ENCODE results near the gene COLQ.
"Not testable (repeated sequence)": the region's sequence is repeated elsewhere in the genome, so short reads cannot be mapped to it uniquely, and the experiment has no call there.

Gene COLQ

GRCh38 chr3:15493436-15493835, 28.1 kb downstream of the COLQ start:
- no peak for DNase-seq (ENCODE audit: low read depth in 4 of 4, low spot score in 1 of 4)

- DNase-seq (ENCODE audit: low read depth in 4 of 4, low spot score in 1 of 4) = no peak
Measured at GRCh38 chr3:15492847-15493360, 28.6 kb downstream of the COLQ start.

DNA sequence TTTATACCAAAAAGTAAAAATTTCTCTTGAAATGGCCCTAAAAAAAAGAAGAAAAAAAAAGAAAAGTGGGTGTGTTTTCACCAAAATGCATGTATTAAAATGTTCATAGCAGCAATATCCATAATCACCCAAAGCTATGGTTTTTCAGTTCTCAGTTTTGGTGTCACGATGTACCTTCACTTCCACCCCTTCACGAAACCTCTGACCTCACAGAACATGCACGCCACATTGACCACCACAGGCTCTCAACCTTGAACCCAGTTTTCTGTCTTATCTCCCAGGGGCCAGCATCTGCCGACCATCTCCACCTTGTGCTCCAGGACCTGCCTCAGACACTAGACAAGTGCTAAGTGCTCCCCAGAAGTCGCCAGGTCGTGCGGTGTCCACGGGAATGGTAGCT, 30.4 kb downstream of the COLQ start:
- DNase-seq (ENCODE audit: low read depth in 4 of 4, low spot score in 1 of 4) = no peak

- DNase-seq (ENCODE audit: low read depth in 4 of 4, low spot score in 1 of 4) = no peak
Measured at GRCh38 chr3:15490158-15490557, 31.3 kb downstream of the COLQ start.

DNA sequence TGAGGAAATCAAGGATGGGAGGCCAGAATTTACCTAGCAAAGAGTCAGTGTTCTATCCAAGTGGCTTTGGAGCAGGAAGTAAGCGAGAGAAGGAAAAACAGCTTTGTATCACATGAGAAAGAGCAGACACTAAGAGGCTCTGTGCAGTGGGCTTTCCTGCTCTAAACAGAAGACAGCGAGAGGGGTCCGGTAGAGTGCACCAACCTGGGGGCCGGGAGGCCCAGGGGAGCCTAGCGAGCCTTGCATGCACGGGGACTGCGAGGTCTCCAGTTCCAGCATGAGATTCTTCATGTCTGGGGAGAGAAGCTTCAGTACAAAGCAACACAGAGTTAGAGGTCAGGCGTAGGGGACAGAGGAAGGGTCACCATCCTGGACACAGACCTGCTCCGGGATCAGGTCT, 33.5 kb downstream of the COLQ start:
- no peak for DNase-seq (ENCODE audit: low read depth in 4 of 4, low spot score in 1 of 4)

- no peak for DNase-seq (ENCODE audit: low read depth in 4 of 4, low spot score in 1 of 4)
Measured at GRCh38 chr3:15486979-15487378, 34.5 kb downstream of the COLQ start.

- no peak for DNase-seq (ENCODE audit: low read depth in 4 of 4, low spot score in 1 of 4)
Measured at GRCh38 chr3:15486020-15486419, 35.5 kb downstream of the COLQ start.

DNA sequence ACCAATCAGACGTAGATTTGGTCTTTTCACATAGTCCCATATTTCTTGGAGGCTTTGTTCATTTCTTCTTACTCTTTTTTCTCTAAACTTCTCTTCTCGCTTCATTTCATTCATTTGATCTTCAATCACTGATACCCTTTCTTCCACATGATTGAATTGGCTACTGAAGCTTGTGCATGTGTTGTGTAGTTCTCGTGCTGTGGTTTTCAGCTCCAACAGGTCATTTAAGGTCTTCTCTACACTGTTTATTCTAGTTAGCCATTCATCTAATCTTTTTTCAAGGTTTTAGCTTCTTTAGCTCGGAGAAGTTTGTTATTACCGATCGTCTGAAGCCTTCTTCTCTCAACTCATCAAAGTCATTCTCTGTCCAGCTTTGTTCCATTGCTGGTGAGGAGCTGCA, 37.0 kb downstream of the COLQ start:
- not testable (repeated sequence) for DNase-seq (ENCODE audit: low read depth in 4 of 4, low spot score in 1 of 4)

GRCh38 chr3:15479400-15480224, 41.9 kb downstream of the COLQ start:
- DNase-seq (ENCODE audit: low read depth in 4 of 4, low spot score in 1 of 4) = no peak

- no peak for DNase-seq (ENCODE audit: low read depth in 4 of 4, low spot score in 1 of 4)
Measured at GRCh38 chr3:15478640-15478979, 42.9 kb downstream of the COLQ start.

DNA sequence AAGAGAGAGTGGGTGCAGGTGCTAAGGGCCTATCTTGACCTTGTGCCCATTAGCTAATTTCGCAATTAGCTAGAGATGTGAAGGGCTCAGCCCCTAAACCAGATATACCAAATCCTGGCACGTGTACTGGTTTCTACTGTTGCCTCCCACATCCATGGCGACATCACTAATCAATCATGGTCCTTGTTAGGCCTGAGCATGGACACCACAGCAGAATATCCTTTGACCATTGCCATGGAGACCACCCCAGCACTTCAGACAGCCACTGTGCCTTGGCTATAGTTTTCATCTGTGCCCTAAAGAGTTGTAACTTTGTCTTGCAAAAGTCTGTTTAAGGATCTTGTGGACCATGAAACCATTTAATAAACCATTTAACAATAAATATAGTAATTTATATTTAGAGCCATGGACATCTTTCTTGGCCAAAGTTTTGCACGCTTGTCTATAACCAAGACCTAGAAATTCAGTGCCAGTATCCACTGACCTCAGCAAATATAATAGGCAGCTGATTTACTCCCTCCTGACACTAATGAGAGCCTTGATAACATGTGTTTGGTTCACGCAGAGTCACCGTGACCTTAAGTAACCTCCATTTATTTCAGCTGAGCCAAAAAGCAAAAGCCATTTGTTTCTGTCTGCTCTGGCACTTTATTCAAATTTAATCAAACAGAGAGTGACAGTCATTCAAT, 43.4 kb downstream of the COLQ start:
- DNase-seq (ENCODE audit: low read depth in 4 of 4, low spot score in 1 of 4) = no peak

GRCh38 chr3:15476378-15476777, 45.1 kb downstream of the COLQ start:
- no peak for DNase-seq (ENCODE audit: low read depth in 4 of 4, low spot score in 1 of 4)

GRCh38 chr3:15475161-15475560, 46.3 kb downstream of the COLQ start:
- DNase-seq (ENCODE audit: low read depth in 4 of 4, low spot score in 1 of 4) = no peak

DNA sequence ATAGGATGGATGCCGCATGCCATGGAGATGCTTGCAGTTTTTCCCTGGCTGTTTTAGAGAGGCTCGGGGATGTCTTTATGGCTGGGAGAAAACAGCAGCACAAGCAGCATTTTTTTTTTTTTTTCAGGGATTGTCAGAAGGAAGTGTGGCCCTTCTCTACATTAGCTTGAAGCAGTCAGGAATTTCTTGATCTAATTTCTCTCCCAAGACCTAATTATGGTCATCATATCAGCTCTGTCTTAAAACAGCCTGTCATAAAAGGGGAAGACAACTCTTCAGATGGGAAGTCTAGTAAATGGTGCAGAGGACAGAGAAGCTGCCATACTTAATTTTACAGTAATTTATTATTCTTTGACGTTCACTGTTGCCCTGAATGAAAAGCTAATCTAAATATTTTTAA, 49.6 kb downstream of the COLQ start:
- no peak for DNase-seq (ENCODE audit: low read depth in 4 of 4, low spot score in 1 of 4)

DNA sequence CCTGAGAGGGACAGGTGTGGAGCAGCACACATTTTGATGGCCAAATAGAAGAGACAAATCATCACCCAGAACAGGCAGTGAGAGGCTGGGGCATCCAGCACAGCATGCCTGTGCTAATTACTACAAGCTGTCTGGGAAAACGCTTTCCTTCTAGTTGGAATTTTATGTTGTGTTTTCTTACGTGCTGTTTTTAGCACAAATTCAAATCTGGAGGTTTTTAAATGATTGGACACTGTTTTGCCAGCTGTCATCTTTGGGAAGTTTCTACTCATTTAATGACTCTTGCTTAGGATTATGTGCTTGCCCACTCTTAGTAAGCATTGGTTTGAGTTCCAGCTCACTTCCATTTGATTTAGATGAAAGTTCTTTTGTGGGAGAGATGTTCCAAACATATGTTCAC, 50.7 kb downstream of the COLQ start:
- no peak for DNase-seq (ENCODE audit: low read depth in 4 of 4, low spot score in 1 of 4)

DNA sequence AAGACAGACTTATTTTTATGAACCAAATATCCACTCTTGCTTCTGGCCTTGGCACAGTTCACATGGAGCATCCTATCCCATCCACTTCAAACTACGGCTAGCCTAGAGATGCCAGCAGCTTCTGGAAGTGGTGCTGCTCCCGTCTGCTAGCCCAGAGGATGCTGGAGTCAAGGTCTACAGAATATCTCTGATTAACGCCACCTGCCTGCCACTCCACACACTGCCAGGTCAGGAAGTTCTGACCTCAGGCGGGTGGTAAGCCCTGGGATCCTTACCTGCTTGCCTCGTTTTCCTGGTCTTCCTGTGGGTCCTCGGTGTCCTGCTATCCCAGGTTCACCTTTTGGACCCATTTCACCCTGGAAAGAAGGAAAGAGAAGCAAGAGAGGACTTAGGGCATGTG, 51.2 kb downstream of the COLQ start:
- DNase-seq (ENCODE audit: low read depth in 4 of 4, low spot score in 1 of 4) = no peak

GRCh38 chr3:15467227-15468181, 54.0 kb downstream of the COLQ start:
- no peak for DNase-seq (ENCODE audit: low read depth in 4 of 4, low spot score in 1 of 4)

DNA sequence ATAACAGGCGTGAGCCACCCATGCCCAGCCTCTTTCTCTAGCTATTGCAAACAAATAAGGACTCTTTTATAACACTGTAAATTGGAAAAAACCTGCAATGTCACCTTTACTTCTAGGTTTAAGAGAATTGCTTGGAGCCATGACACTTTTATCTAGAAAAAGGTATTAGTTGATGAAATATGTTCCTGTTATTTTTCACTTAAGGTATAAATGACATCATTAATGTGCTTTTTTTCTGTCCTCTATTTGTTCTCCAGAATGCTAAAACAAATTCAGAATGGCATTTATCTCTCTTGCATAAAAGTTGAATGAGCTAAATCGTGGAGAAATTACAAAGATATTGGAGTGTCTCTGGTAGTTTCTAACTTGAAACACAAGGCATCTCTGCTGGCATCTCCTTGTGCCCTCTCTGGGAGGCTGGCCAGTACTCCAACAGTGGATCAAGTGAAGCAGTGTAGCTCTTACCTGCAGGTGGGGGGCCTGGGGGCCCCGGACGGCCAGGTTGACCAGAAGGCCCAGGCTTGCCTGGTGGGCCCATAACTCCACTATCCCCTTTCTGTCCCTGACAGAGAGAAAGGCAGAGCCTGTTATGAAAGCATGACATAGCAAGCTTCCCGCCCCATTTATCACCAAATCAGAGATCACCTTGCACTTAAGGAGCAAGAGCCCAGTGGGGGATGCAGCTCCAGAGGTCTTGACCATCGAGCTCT, 55.5 kb downstream of the COLQ start:
- DNase-seq (ENCODE audit: low read depth in 4 of 4, low spot score in 1 of 4) = no peak

- no peak for DNase-seq (ENCODE audit: low read depth in 4 of 4, low spot score in 1 of 4)
Measured at GRCh38 chr3:15462451-15462850, 59.1 kb downstream of the COLQ start.

- no peak for DNase-seq (ENCODE audit: low read depth in 4 of 4, low spot score in 1 of 4)
Measured at GRCh38 chr3:15460891-15461531, 60.5 kb downstream of the COLQ start.

Measured in stimulated activated CD4-positive, alpha-beta T cell treated with anti-CD3 and anti-CD28 coated beads, Interleukin-1b, Interleukin-23, amount 100 ng/mL, for 24 hours (primary cell).